ENCODE data around the gene GSTK1.

DNA sequence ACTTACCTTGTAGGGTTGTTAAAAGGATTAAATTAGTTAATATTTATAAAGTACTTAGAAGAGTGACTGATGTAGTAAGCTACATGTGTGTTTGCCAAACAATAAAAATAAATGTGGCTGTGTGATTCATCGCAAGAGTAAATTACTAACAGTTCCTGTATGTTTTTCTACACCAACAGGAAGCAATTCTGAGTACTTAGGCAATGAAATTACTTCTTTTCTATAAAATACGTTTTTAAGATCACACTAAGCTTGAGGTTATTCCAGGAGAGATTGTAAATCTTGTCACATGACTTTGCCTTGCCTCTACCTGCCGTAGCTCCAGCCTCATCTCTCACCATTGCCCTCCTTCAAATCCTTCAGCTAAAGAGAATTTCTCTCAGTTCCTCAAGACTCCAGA is 18.1 kb upstream of the GSTK1 start:
- TF ChIP-seq, protein P1, sequence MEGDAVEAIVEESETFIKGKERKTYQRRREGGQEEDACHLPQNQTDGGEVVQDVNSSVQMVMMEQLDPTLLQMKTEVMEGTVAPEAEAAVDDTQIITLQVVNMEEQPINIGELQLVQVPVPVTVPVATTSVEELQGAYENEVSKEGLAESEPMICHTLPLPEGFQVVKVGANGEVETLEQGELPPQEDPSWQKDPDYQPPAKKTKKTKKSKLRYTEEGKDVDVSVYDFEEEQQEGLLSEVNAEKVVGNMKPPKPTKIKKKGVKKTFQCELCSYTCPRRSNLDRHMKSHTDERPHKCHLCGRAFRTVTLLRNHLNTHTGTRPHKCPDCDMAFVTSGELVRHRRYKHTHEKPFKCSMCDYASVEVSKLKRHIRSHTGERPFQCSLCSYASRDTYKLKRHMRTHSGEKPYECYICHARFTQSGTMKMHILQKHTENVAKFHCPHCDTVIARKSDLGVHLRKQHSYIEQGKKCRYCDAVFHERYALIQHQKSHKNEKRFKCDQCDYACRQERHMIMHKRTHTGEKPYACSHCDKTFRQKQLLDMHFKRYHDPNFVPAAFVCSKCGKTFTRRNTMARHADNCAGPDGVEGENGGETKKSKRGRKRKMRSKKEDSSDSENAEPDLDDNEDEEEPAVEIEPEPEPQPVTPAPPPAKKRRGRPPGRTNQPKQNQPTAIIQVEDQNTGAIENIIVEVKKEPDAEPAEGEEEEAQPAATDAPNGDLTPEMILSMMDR (conservative IDR thresholded peaks at IDR 0.05): no peak
- TF ChIP-seq ZFX (IDR thresholded peaks at IDR 0.05): no peak

All from C4-2B (cell line).